ENCODE data around the gene FUT1.
A peak's percentile ranks its signal among the peaks of the same experiment; 100 is the strongest.
"Not testable (repeated sequence)": the region's sequence is repeated elsewhere in the genome, so short reads cannot be mapped to it uniquely, and the experiment has no call there.

The FUT1 gene

DNA sequence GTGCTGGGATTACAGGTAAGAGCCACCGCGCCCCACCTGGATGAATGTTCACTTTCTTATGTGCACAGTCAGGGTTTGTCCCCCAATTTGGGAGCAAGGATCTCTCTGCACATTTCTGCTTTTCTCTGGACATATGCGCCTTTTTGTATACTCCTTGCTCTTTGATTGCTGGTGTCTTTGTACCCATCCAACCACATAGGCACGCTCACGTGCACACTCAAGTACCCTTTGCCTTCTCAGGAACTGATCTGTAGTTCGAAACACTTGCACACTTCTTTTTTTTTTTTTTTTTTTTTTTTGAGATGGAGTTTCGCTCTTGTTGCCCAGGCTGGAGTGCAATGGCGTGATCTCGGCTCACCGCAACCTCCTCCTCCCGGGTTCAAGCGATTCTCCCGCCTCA is 34.3 kb downstream of the FUT1 start:
- not testable (repeated sequence) for DNase-seq (ENCODE audit: low spot score)

GRCh38 chr19:48716562-48717291 is 35.7 kb downstream of the FUT1 start:
- peak; percentile 42 for DNase-seq (ENCODE audit: low spot score)

DNA sequence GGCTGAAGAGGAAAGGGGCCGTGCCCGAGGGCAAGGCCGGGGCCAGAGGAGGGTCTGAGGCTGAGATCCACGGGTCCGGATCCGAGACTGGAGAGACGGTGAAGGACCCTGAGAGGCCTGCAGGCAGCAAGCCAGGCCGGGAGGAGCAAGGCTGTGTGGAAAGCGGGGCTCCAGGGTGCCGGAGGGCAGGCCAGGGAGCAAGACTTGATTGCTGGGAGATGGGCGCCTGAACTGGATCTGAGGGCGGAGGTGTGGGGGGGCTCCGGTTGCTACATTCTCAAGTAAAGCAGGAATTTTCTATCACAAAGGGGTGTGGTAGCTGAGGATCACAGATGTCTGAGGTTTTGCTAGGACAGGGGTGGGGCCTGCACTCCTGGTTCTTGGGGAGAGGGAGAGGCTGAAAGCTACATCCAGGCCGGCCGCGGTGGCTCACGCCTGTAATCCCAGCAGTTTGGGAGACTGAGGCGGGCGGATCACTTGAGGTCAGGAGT is 36.7 kb downstream of the FUT1 start:
- DNase-seq (ENCODE audit: low spot score), result no peak

- DNase-seq (ENCODE audit: low spot score), result no peak
These were observed 37.4 kb downstream of the FUT1 start for GRCh38 chr19:48714759-48715675.

GRCh38 chr19:48713864-48714755 is 38.3 kb downstream of the FUT1 start:
- DNase-seq (ENCODE audit: low spot score), result peak; percentile 99

GRCh38 chr19:48713041-48713863 is 39.2 kb downstream of the FUT1 start:
- peak; percentile 76 for DNase-seq (ENCODE audit: low spot score)

GRCh38 chr19:48711106-48711662 is 41.3 kb downstream of the FUT1 start:
- DNase-seq (ENCODE audit: low spot score), result no peak

DNA sequence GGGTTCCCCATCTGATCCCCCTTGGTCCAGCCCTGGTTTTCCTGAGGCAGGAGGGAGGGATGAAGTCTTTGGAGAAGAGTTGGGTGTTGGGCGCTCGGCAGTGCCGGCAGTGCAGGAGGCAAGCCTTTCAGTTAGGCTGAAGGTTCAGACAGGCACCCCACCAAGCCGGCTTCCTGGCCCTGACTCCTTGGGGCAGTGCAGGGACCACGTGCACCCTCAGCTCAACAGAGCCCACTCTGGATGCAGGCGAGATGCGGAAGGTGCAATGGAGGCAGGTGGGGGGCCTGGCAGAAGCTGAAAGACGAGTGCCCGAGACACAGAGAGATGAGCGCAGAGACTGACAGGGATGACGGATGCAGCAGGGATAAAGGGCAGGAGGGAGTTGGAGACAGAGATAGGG is 44.0 kb downstream of the FUT1 start:
- no peak for DNase-seq (ENCODE audit: low spot score)

GRCh38 chr19:48705431-48705830 is 47.0 kb downstream of the FUT1 start:
- no peak for DNase-seq (ENCODE audit: low spot score)

DNA sequence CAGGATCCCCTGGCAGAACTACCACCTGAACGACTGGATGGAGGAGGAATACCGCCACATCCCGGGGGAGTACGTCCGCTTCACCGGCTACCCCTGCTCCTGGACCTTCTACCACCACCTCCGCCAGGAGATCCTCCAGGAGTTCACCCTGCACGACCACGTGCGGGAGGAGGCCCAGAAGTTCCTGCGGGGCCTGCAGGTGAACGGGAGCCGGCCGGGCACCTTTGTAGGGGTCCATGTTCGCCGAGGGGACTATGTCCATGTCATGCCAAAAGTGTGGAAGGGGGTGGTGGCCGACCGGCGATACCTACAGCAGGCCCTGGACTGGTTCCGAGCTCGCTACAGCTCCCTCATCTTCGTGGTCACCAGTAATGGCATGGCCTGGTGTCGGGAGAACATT is 49.1 kb downstream of the FUT1 start:
- DNase-seq (ENCODE audit: low spot score), result no peak

- no peak for DNase-seq (ENCODE audit: low spot score)
These were observed 49.7 kb downstream of the FUT1 start for GRCh38 chr19:48702701-48703100.

- no peak for DNase-seq (ENCODE audit: low spot score)
These were observed 54.4 kb downstream of the FUT1 start for GRCh38 chr19:48698046-48698445.

All from iPS-NIHi11 (cell line).